HFF-Myc (cell line): ENCODE data around the gene OXGR1.

ENCODE experiments used
- DNase-seq: peaks from one replicate; pipeline ENCODE4 v3.0.0-alpha.2; 2011; ENCODE audit warnings: low read depth; ENCODE audit errors: extremely low read depth
- H3K4me3 ChIP-seq: replicated peaks from 2 replicates; pipeline ENCODE4 v1.5.1; 2011; ENCODE audit warnings: low read depth, mild to moderate bottlenecking, control low read depth, low read length
- TF ChIP-seq, protein P1 (sequence below): IDR thresholded peaks from 2 replicates; pipeline ENCODE4 v1.5.1; 2012; ENCODE audit warnings: mild to moderate bottlenecking, low read depth, low read length, control low read depth; ENCODE audit errors: missing control alignments

Gene OXGR1

DNA sequence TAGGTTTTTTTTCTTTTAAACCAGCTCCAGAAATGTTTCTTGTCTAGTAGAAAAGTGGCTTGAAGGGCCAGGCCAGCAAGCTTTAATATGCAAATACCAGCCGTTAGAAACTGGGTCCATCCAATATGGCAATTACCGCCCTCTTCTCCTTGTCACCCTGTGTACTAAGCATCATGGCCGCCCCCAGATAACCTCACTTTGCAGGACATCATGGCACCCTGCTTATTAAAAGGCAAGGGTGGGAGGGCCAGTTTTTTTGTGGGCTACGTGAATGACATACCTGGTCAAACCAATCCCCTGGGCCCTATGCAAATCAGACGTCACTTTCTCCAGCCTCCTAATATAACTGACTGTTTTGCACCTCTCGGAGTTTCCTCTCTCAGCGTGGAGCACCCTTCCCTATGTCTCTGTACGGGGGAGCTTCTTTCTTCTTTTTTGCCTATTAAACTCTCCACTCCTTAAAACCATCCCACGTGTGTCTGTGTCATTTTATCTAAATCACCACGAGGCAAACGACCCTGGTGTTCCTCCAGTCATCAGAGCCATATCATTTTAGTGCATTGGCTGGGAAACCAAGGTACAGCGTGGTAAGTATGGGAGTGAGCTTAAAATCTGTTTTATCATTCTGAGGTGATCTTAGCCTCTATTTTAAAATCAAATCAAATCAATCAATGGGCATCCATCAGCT is 27.7 kb downstream of the OXGR1 start:
- DNase-seq: no peak
- H3K4me3 ChIP-seq: no peak overlapping the region

GRCh38 chr13:96963786-96964475 is 30.3 kb downstream of the OXGR1 start:
- H3K4me3 ChIP-seq: no peak overlapping the region
- TF ChIP-seq, protein P1, sequence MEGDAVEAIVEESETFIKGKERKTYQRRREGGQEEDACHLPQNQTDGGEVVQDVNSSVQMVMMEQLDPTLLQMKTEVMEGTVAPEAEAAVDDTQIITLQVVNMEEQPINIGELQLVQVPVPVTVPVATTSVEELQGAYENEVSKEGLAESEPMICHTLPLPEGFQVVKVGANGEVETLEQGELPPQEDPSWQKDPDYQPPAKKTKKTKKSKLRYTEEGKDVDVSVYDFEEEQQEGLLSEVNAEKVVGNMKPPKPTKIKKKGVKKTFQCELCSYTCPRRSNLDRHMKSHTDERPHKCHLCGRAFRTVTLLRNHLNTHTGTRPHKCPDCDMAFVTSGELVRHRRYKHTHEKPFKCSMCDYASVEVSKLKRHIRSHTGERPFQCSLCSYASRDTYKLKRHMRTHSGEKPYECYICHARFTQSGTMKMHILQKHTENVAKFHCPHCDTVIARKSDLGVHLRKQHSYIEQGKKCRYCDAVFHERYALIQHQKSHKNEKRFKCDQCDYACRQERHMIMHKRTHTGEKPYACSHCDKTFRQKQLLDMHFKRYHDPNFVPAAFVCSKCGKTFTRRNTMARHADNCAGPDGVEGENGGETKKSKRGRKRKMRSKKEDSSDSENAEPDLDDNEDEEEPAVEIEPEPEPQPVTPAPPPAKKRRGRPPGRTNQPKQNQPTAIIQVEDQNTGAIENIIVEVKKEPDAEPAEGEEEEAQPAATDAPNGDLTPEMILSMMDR: no peak
- no peak for DNase-seq

More for the DNA sequence above, 27.7 kb downstream of the OXGR1 start:
- TF ChIP-seq, protein P1: no peak

DNA sequence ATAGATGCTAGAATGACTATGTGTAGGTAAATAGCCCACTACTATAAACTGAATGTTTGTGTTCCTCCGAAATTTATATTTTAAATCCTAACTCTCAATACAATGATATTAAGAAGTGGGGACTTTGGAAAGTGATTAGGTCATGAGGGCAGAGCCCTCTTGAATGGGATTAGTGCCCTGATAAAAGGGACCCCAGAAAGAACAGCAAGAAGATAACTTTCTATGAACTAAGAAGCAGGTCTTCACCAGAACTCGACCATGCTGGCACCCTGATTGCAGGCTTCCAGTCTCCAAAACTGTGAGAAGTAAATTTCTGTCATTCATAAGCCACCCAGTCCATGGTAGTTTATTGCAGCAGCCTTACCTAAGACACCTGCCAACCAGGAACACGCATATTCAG is 33.9 kb downstream of the OXGR1 start:
- no peak for DNase-seq
- TF ChIP-seq, protein P1: no peak
- no peak overlapping the region for H3K4me3 ChIP-seq

DNA sequence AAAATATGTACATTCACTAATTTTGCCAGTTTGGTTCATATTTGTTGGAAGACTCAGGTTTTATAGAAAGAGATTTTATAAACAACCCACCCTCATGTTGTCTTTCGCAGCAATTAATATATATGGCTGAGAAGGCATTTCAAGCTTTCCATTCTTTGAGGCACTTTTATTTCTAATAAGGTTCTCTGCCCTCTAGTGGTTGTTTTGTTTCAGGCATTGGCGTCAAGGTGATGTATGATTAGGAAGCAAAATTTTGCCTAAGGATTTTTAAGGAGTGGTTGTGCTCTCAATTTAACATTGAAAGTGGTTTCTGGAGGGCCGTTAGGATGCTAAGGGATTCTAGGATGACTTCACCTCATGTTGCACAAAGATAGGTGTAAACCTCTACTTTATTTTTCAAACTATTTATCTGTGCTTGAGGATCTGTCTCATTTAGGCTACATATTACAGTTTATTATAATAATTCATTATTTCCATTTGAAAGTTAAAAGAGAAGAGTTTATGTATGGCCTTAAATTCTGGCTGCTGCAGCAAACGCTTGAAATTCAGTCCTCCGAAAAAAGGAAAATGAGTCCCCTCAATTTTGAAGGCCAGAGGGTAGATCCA is 35.9 kb downstream of the OXGR1 start:
- no peak overlapping the region for H3K4me3 ChIP-seq
- DNase-seq: peak; percentile 15
- TF ChIP-seq, protein P1: peak; percentile 64

GRCh38 chr13:96952595-96952994 is 41.7 kb downstream of the OXGR1 start:
- H3K4me3 ChIP-seq: no peak overlapping the region
- DNase-seq: no peak

DNA sequence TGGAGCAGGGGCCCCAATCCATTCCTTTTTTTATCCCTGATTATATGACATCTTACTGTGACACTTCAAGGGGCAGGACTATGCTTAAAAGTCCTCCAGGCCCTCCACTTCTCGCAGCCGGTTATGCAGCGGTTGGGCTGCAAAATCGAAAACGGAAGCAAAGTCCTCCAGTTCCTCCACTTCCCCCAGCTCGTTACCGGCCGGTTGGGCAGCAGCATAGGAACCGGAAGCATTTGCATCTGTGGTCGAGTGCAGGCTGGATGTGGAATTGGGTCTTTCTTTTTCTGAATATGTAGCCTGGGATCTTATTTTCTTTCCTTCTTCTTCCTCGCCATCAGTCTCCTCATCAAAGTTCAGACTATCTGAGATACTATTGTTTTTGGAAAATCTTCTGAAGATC is 46.1 kb downstream of the OXGR1 start:
- TF ChIP-seq, protein P1: no peak
- no peak overlapping the region for H3K4me3 ChIP-seq
- no peak for DNase-seq

More at GRCh38 chr13:96952595-96952994, 41.7 kb downstream of the OXGR1 start:
- TF ChIP-seq, protein P1: no peak
